SH-SY5Y (cell line): ENCODE measurements around the gene S100A6.

Experiments used
- GATA2 ChIP-seq: IDR thresholded peaks from 2 replicates; pipeline ENCODE4 v1.6.1; 2011; ENCODE audit warnings: mild to moderate bottlenecking, low read depth, low read length
- GATA3 ChIP-seq: IDR thresholded peaks from 2 replicates; pipeline ENCODE4 v1.6.1; 2011; ENCODE audit warnings: low read depth, mild to moderate bottlenecking, low read length, moderate library complexity

GRCh38 chr1:153567621-153568366 is 32.0 kb upstream of the S100A6 start:
- TF ChIP-seq GATA2 (no peak), GATA3 (no peak)
